Measurements from ENCODE around the gene TOPAZ1.

The TOPAZ1 gene

GRCh38 chr3:44241706-44242105, at the start of gene TOPAZ1:
Gene TOPAZ1, plus strand, starts transcription at chr3:44241886. Its CDS starts 168 bp downstream, at chr3:44242054.
- DNase-seq (ENCODE audit: low spot score), result no peak

GRCh38 chr3:44198284-44199269, 43.1 kb upstream of the TOPAZ1 start:
- DNase-seq (ENCODE audit: low spot score), result peak; percentile 58

- no peak for DNase-seq (ENCODE audit: low spot score)
These were observed 35.4 kb upstream of the TOPAZ1 start for GRCh38 chr3:44206261-44206660.

GRCh38 chr3:44206862-44207652, 34.6 kb upstream of the TOPAZ1 start:
- DNase-seq (ENCODE audit: low spot score), result no peak

GRCh38 chr3:44208086-44208485, 33.6 kb upstream of the TOPAZ1 start:
- DNase-seq (ENCODE audit: low spot score), result no peak

GRCh38 chr3:44208568-44208967, 33.1 kb upstream of the TOPAZ1 start:
- no peak for DNase-seq (ENCODE audit: low spot score)

- no peak for DNase-seq (ENCODE audit: low spot score)
These were observed 30.7 kb upstream of the TOPAZ1 start for GRCh38 chr3:44210967-44211366.

GRCh38 chr3:44222337-44222736, 19.3 kb upstream of the TOPAZ1 start:
- DNase-seq (ENCODE audit: low spot score), result no peak

GRCh38 chr3:44223299-44223698, 18.4 kb upstream of the TOPAZ1 start:
- DNase-seq (ENCODE audit: low spot score), result no peak

GRCh38 chr3:44224131-44224530, 17.6 kb upstream of the TOPAZ1 start:
- no peak for DNase-seq (ENCODE audit: low spot score)

- no peak for DNase-seq (ENCODE audit: low spot score)
These were observed 15.1 kb upstream of the TOPAZ1 start for GRCh38 chr3:44226573-44226972.

GRCh38 chr3:44227632-44228031, 14.1 kb upstream of the TOPAZ1 start:
- DNase-seq (ENCODE audit: low spot score), result no peak

GRCh38 chr3:44228900-44229299, 12.8 kb upstream of the TOPAZ1 start:
- DNase-seq (ENCODE audit: low spot score), result no peak

GRCh38 chr3:44232407-44232806, 9.3 kb upstream of the TOPAZ1 start:
- no peak for DNase-seq (ENCODE audit: low spot score)

- no peak for DNase-seq (ENCODE audit: low spot score)
These were observed 6.9 kb upstream of the TOPAZ1 start for GRCh38 chr3:44234648-44235268.

GRCh38 chr3:44235604-44236484, 5.8 kb upstream of the TOPAZ1 start:
- peak; percentile 53 for DNase-seq (ENCODE audit: low spot score)

- no peak for DNase-seq (ENCODE audit: low spot score)
These were observed 5.2 kb upstream of the TOPAZ1 start for GRCh38 chr3:44236485-44236908.

GRCh38 chr3:44237161-44237560, 4.5 kb upstream of the TOPAZ1 start:
- no peak for DNase-seq (ENCODE audit: low spot score)

- DNase-seq (ENCODE audit: low spot score), result no peak
These were observed 4.0 kb upstream of the TOPAZ1 start for GRCh38 chr3:44237665-44238064.

- DNase-seq (ENCODE audit: low spot score), result no peak
These were observed 2.8 kb upstream of the TOPAZ1 start for GRCh38 chr3:44238889-44239288.

GRCh38 chr3:44240061-44240460, 1.6 kb upstream of the TOPAZ1 start:
- DNase-seq (ENCODE audit: low spot score), result no peak
